PC-3 (cell line): ENCODE data around the gene RHOG.

ENCODE experiments used
- EZH2 ChIP-seq: fragments of 300-600 bp; sonication (generic); IDR thresholded peaks from one replicate; pipeline ENCODE4 v1.6.1; 2017; ENCODE audit warnings: antibody characterized with exemption, mild to moderate bottlenecking, low read length; ENCODE audit not compliant: unreplicated experiment
- TF ChIP-seq, protein P1 (sequence below): fragments of 300-600 bp; sonication (generic); conservative IDR thresholded peaks from 2 replicates; pipeline ENCODE4 v1.5.1; 2017; ENCODE audit warnings: antibody characterized with exemption, low read depth, mild to moderate bottlenecking, low read length

DNA sequence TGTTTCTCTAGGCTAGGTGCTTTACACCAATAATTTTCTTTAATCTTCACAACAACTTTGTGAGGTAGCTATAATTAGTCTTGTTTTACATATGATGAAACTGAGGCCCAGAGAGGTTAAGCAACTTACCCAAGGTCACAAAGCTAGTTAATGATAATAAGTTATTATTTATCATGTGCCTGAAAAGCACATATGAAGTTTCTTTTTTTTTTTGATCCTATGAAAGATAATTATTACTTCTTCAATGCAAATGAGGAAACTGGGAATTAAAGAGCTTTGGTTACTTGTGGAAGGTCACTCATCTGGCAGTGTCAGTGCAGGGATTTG is 37.5 kb upstream of the RHOG start:
- TF ChIP-seq, protein P1, sequence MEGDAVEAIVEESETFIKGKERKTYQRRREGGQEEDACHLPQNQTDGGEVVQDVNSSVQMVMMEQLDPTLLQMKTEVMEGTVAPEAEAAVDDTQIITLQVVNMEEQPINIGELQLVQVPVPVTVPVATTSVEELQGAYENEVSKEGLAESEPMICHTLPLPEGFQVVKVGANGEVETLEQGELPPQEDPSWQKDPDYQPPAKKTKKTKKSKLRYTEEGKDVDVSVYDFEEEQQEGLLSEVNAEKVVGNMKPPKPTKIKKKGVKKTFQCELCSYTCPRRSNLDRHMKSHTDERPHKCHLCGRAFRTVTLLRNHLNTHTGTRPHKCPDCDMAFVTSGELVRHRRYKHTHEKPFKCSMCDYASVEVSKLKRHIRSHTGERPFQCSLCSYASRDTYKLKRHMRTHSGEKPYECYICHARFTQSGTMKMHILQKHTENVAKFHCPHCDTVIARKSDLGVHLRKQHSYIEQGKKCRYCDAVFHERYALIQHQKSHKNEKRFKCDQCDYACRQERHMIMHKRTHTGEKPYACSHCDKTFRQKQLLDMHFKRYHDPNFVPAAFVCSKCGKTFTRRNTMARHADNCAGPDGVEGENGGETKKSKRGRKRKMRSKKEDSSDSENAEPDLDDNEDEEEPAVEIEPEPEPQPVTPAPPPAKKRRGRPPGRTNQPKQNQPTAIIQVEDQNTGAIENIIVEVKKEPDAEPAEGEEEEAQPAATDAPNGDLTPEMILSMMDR = no peak
- no peak for TF ChIP-seq EZH2
